Endothelial cell of umbilical vein (primary cell): ENCODE data around the gene CTSW.

Experiments used
- EZH2 ChIP-seq: IDR thresholded peaks from 2 replicates; pipeline ENCODE4 v1.6.1; 2012; ENCODE audit warnings: borderline replicate concordance, low read depth, mild to moderate bottlenecking, moderate library complexity, low read length, inconsistent platforms; ENCODE audit not compliant: severe bottlenecking
- POLR2AphosphoS5 ChIP-seq: IDR thresholded peaks from 2 replicates; pipeline ENCODE4 v1.6.1; 2012; ENCODE audit warnings: low read depth, mild to moderate bottlenecking, control low read depth, low read length, moderate library complexity; ENCODE audit not compliant: insufficient read depth
- TF ChIP-seq, protein P1 (sequence below), 2 donors: IDR thresholded peaks; 1 replicate in 1 of 2; 2 replicates in 1 of 2; pipeline ENCODE4 v1.5.1; 2011; ENCODE audit warnings: low read length in 2 of 2, mild to moderate bottlenecking in 2 of 2, moderate library complexity in 2 of 2, control low read depth in 1 of 2, inconsistent platforms in 1 of 2, low read depth in 1 of 2; ENCODE audit not compliant: insufficient read depth in 1 of 2; ENCODE audit errors: extremely low read depth in 1 of 2

DNA sequence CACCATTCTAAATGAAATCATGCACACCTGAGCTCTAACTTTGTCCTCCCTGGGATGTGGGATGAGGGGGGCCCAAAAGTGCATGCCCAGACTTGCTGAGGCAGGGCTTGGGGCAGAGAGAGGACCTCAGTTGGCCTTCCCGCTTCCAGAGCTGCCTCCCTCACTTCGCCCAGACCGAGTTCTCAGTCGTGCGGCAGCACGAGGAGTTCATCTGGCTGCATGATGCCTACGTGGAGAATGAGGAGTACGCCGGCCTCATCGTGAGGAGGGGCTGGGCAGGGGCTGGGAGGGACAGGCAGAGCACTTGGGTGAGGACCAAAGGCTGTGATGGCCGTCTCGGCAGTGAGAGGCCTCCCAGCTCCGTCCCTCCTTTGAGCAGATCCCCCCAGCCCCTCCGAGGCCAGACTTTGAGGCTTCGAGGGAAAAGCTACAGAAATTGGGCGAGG, 29.8 kb upstream of the CTSW start:
- TF ChIP-seq EZH2 = no peak
- no peak for TF ChIP-seq POLR2AphosphoS5
- TF ChIP-seq, protein P1, sequence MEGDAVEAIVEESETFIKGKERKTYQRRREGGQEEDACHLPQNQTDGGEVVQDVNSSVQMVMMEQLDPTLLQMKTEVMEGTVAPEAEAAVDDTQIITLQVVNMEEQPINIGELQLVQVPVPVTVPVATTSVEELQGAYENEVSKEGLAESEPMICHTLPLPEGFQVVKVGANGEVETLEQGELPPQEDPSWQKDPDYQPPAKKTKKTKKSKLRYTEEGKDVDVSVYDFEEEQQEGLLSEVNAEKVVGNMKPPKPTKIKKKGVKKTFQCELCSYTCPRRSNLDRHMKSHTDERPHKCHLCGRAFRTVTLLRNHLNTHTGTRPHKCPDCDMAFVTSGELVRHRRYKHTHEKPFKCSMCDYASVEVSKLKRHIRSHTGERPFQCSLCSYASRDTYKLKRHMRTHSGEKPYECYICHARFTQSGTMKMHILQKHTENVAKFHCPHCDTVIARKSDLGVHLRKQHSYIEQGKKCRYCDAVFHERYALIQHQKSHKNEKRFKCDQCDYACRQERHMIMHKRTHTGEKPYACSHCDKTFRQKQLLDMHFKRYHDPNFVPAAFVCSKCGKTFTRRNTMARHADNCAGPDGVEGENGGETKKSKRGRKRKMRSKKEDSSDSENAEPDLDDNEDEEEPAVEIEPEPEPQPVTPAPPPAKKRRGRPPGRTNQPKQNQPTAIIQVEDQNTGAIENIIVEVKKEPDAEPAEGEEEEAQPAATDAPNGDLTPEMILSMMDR (IDR thresholded peaks at IDR 0.05; ENCODE audit: extremely low read depth in 1 of 2, insufficient read depth in 1 of 2, low read depth in 1 of 2, low read length in 2 of 2) = no peak
